GM13977 (cell line): Measurements from ENCODE around the gene ARL17B.
"Not testable (repeated sequence)": the region's sequence is repeated elsewhere in the genome, so short reads cannot be mapped to it uniquely, and the experiment has no call there.

Experiments used
- DNase-seq: peaks from one replicate; pipeline ENCODE4 v3.0.0; 2012; ENCODE audit warnings: low spot score
- in situ Hi-C: fragments of 300-500 bp; cut with MboI; formaldehyde crosslinking; loops from one replicate; pipeline ENCODE4 v1.12.0; 2022; ENCODE audit warnings: low sequenced_read_pairs, low pct_unique_long_range_greater_than_20kb, mixed read lengths, inconsistent platforms; ENCODE audit not compliant: unreplicated experiment

ARL17B gene

DNA sequence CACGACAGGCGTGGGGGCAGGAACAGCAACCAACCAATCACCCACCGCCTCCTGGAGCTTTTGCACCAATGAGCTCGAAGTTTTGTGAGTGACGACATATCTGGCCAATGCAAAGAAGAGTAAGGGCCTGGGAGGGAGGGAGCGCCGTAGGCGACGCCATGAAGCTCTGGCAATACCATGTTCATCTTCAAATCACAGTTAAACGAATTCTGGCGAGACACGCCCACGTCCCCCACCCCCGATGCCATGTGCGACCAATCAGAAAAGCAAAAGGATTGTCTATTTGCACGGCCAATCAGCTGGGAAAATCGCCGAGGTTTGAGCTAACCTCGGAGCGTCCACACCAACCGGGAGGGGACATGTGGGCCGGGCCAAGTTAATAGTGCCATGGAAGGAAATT is at the start of gene ARL17B:
Gene ARL17B, minus strand, starts transcription at position 12 of the 400 bp plus-strand sequence. CDS start 3,369 bp downstream, outside the sequence.
- in situ Hi-C loops: not testable (repeated sequence)

GRCh38 chr17:46409864-46410263 is 48.3 kb upstream of the ARL17B start:
- in situ Hi-C loops, DNase-seq: not testable (repeated sequence)

More for the DNA sequence above, at the start of gene ARL17B:
- not testable (repeated sequence) for DNase-seq

DNA sequence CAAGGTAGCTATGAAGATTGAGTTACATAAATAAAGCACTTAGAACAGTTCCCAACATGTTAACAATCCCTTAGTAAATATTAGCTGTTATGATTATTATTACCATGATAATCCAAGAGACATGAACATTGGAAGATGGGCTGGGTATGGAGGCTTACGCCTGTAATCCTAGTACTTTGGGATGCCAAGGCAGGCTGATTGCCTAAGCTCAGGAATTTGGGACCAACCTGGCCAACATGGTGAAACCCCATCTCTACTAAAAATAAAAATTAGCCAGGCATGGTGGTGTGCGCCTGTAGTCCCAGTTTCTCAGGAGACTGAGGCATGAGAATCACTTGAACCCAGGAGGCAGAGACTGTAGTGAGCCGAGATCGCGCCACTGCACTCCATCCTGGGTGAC is 45.6 kb upstream of the ARL17B start:
- in situ Hi-C loops, DNase-seq: not testable (repeated sequence)

- in situ Hi-C loops, DNase-seq: not testable (repeated sequence)
Observed at GRCh38 chr17:46401033-46401787, 39.6 kb upstream of the ARL17B start.

DNA sequence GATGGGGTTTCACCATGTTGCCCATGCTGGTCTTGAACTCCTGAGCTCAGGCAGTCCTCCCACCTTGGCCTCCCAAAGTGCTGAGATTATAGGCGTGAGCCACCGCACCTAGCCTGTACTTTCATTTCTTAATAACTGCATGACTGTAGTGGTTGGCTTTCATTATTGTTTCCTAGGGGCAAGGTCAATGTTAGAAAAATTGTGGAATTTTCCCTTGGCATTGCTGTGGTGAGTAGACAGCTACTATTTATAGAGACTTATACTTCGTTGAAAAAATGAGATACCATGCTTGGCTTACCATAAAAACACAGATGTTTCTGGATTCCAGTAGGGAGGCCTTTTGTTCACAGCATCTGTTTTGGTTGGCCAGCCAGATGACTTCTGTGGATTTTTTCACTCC is 39.0 kb upstream of the ARL17B start:
- DNase-seq, in situ Hi-C loops: not testable (repeated sequence)

GRCh38 chr17:46399993-46400392 is 38.4 kb upstream of the ARL17B start:
- DNase-seq, in situ Hi-C loops: not testable (repeated sequence)

GRCh38 chr17:46396292-46396691 is 34.7 kb upstream of the ARL17B start:
- in situ Hi-C loops, DNase-seq: not testable (repeated sequence)

DNA sequence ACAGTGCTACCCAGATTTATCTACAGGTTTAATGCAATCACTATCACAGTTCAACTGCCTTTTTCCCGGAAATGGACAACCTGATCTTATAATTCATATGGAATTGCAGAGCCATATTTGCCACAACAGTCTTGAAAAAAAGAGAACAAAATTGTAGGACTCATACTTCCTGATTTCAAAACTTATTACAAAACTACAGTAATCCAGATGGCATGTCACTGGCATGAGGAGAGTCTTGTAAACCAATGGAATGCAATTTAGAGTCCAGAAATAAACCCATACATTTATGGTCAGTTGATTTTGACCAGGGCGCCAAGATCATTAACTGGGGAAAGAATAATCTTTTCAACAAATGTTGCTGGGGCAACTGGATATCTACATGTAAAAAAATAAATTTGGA is 32.1 kb upstream of the ARL17B start:
- DNase-seq, in situ Hi-C loops: not testable (repeated sequence)

GRCh38 chr17:46385491-46385890 is 23.9 kb upstream of the ARL17B start:
- DNase-seq, in situ Hi-C loops: not testable (repeated sequence)

GRCh38 chr17:46383118-46383517 is 21.6 kb upstream of the ARL17B start:
- in situ Hi-C loops, DNase-seq: not testable (repeated sequence)

GRCh38 chr17:46373418-46373817 is 11.9 kb upstream of the ARL17B start:
- in situ Hi-C loops, DNase-seq: not testable (repeated sequence)

- DNase-seq, in situ Hi-C loops: not testable (repeated sequence)
Observed at GRCh38 chr17:46372236-46373229, 11.0 kb upstream of the ARL17B start.

- DNase-seq, in situ Hi-C loops: not testable (repeated sequence)
Observed at GRCh38 chr17:46367520-46367919, 6.0 kb upstream of the ARL17B start.

DNA sequence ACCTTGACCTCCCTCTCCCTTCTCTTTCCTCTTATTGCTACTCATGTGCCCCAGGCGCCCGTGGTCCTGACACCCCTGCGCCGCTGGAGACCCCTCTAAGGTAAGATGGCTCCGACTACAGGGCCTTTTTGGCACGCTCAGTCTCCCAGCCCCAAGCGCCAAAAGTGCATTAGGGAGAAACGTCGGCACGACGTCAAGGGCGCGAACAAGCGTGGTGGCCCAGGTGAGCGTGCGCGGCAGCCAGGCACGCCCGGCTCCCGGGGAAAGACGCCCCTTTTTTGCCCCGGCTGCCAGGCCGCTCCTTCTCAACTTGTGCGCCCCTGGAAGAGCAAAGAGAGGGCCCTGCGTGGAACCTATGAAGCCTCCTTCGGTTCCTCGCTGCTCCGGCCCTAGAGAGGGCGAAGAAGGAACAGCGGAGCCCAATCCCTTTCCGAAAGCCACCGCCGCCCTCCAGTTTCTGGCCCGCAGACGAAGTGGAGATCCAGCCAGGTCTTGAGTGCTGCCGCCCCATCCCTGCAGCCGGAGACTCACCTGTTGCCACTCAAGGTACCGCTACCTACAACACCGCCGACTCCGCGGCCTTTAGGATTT is 326 bp downstream of the ARL17B start:
- in situ Hi-C loops, DNase-seq: not testable (repeated sequence)

DNA sequence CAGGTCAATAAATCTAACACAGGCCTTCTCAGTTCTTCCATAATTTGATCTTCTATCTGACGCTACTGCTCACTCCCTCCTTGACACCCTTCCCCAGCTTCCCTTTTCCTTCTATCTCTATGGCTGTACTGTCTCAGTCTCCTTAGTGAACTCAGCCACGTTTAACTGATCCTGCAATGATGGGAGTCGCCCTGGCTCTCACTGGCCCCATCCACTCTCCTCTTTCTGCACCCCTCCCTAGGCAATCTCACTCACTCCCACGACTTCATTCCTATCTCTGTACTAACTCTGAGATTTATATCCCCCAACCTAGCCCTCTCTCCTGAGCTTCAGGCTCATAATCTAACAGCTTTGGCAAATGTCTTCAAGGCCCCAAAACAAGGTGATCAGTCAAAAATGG is 7.7 kb downstream of the ARL17B start:
- in situ Hi-C loops, DNase-seq: not testable (repeated sequence)

DNA sequence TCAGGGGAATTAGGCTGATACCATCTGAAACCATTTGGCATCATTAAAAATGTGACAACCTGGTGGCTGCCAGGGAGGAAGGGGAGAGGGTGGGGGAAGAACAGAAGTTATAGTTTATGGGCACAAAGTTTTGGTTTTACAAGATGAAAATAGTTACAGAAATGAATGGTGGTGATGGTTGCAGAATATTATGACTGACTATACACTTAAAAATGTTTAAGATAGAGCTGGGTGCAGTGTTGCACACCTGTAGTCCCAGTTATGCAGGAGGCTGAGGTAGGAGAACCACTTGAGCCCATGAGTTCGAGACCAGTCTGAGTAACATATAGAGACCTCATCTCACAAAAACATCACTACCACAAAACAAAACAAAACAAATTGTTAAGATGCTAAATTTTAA is 12.5 kb downstream of the ARL17B start:
- DNase-seq, in situ Hi-C loops: not testable (repeated sequence)

- DNase-seq, in situ Hi-C loops: not testable (repeated sequence)
Observed at GRCh38 chr17:46348345-46348744, 13.2 kb downstream of the ARL17B start.

DNA sequence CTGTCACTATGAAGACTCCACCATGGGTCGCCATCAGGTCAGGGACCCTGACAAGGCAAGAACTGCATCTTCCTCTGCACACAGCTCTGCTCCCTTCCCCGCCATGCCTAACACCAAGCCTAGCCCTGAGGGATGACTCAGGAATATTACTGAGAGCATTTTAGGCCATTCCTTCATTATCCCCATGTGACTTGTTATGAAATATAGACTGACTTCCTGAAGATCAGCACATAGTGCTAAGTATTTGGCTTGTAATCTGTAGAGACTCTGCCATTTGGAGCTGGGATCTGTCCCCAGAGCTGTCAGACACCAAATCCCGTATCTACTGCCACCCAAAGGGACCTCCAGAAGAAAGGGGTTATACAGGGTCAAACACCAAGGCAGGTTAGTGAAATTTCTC is 19.4 kb downstream of the ARL17B start:
- DNase-seq, in situ Hi-C loops: not testable (repeated sequence)
